Activated B cell treated with CpG ODN at 0.5 μM for 24 hours (primary cell): ENCODE measurements around the gene ATXN3L. TPM values are rescaled to one million over a fixed set of nuclear protein-coding genes. Genes with fewer than 3 reads are reported as not detected.

Source experiments
- ATAC-seq: fragments of 200-7000 bp; cut with Tn5 transposase; one replicate; pipeline ENCODE4 v1.10.0; 2021; ENCODE audit warnings: low read depth, mild to moderate bottlenecking, moderate library complexity
- CTCF ChIA-PET: fragments of 350-600 bp; sonication (Branson Sonifier 250); formaldehyde crosslinking; loops from one replicate; lab custom pipeline; 2021; ENCODE audit warnings: antibody characterized with exemption; lab: Charles Lee
- POLR2A ChIA-PET: fragments of 350-600 bp; sonication (Branson Sonifier 250); formaldehyde crosslinking; loops from one replicate; lab custom pipeline; 2021; ENCODE audit warnings: antibody characterized with exemption; lab: Charles Lee
- DNase-seq: peaks from one replicate; pipeline ENCODE4 v3.0.0; 2022
- H3K27ac Mint-ChIP-seq: one replicate; pipeline ENCODE4 v1.8.0; 2020; ENCODE audit warnings: mixed read lengths
- H3K27me3 Mint-ChIP-seq: one replicate; pipeline ENCODE4 v1.8.0; 2021; ENCODE audit warnings: mixed read lengths
- H3K36me3 Mint-ChIP-seq: one replicate; pipeline ENCODE4 v1.8.0; 2021; ENCODE audit warnings: low read depth, mixed read lengths
- H3K4me1 Mint-ChIP-seq: one replicate; pipeline ENCODE4 v1.8.0; 2021; ENCODE audit warnings: mixed read lengths
- H3K4me3 Mint-ChIP-seq: one replicate; pipeline ENCODE4 v1.8.0; 2020; ENCODE audit warnings: mild to moderate bottlenecking, mixed read lengths
- H3K9me3 Mint-ChIP-seq: one replicate; pipeline ENCODE4 v1.8.0; 2020; ENCODE audit warnings: mixed read lengths
- CTCF ChIP-seq: fragments of 200-600 bp; IDR thresholded peaks from one replicate; pipeline ENCODE4 v1.8.0; 2022; ENCODE audit warnings: antibody characterized with exemption, mild to moderate bottlenecking
- intact Hi-C: fragments of 100-400 bp; cut with micrococcal nuclease; formaldehyde crosslinking; loops from one replicate; pipeline ENCODE4 v1.15.1; 2024
- total RNA-seq: library from RNA; stranded (reverse); gene quantifications from 2 replicates; pipeline ENCODE4 v1.2.3, GENCODE V29; 2022

ATXN3L gene
- total RNA-seq, 1 donor from 2014 or later = not detected

- Mint-ChIP-seq H3K27ac (no peak overlapping the region), H3K36me3 (no peaks in the 10 kb centered on the region), H3K4me3 (no peak overlapping the region), H3K4me1 (peaks cover 2% of the 10 kb centered on the region), H3K9me3 (no peaks in the 10 kb centered on the region), H3K27me3 (no peaks in the 10 kb centered on the region)
- intact Hi-C loops = no loop called here
- ATAC-seq (no peak), DNase-seq (no peak)
- no peak for TF ChIP-seq CTCF
- POLR2A ChIA-PET = no interaction called here
- CTCF ChIA-PET = no interaction called here
These were observed 42.9 kb downstream of the ATXN3L start for GRCh38 chrX:13276991-13277390.

GRCh38 chrX:13275031-13275430 is 44.8 kb downstream of the ATXN3L start:
- no peak for TF ChIP-seq CTCF
- intact Hi-C loops = no loop called here

GRCh38 chrX:13272426-13272825 is 47.4 kb downstream of the ATXN3L start:
- ChIA-PET CTCF (no interaction called here), POLR2A (no interaction called here)
- Mint-ChIP-seq H3K9me3 (no peaks in the 10 kb centered on the region), H3K27ac (no peak overlapping the region), H3K36me3 (no peaks in the 10 kb centered on the region), H3K4me3 (no peak overlapping the region), H3K27me3 (no peaks in the 10 kb centered on the region), H3K4me1 (peaks cover 2% of the 10 kb centered on the region)
- TF ChIP-seq CTCF = no peak
- intact Hi-C loops = no loop called here
- DNase-seq = no peak
- no peak for ATAC-seq

More at GRCh38 chrX:13275031-13275430, 44.8 kb downstream of the ATXN3L start:
- ATAC-seq = no peak
- H3K4me1 Mint-ChIP-seq = peaks cover 2% of the 10 kb centered on the region
- no peak overlapping the region for H3K27ac Mint-ChIP-seq
- no peaks in the 10 kb centered on the region for H3K36me3 Mint-ChIP-seq
- H3K9me3 Mint-ChIP-seq = no peaks in the 10 kb centered on the region
- no peak overlapping the region for H3K4me3 Mint-ChIP-seq
- no peak for DNase-seq
- H3K27me3 Mint-ChIP-seq = no peaks in the 10 kb centered on the region
- ChIA-PET POLR2A (no interaction called here), CTCF (no interaction called here)

- DNase-seq = no peak
- Mint-ChIP-seq H3K9me3 (no peaks in the 10 kb centered on the region), H3K27ac (no peak overlapping the region), H3K27me3 (no peaks in the 10 kb centered on the region), H3K4me3 (no peak overlapping the region), H3K4me1 (peaks cover 2% of the 10 kb centered on the region), H3K36me3 (no peaks in the 10 kb centered on the region)
- no peak for TF ChIP-seq CTCF
- POLR2A ChIA-PET = no interaction called here
- CTCF ChIA-PET = no interaction called here
- no peak for ATAC-seq
- intact Hi-C loops = no loop called here
These were observed 48.3 kb downstream of the ATXN3L start for GRCh38 chrX:13271511-13271910.

GRCh38 chrX:13270360-13270759 is 49.5 kb downstream of the ATXN3L start:
- ChIA-PET POLR2A (interaction anchor here (0.7 kb wide), 1 partner anchor 96 kb away, joined by 3 read pairs; no protein-coding TSS in a partner anchor), CTCF (no interaction called here)
- ATAC-seq = no peak
- H3K9me3 Mint-ChIP-seq = no peaks in the 10 kb centered on the region
- DNase-seq = no peak
- intact Hi-C loops = no loop called here
- H3K4me1 Mint-ChIP-seq = peaks cover 2% of the 10 kb centered on the region
- H3K36me3 Mint-ChIP-seq = no peaks in the 10 kb centered on the region
- no peaks in the 10 kb centered on the region for H3K27me3 Mint-ChIP-seq
- no peak overlapping the region for H3K4me3 Mint-ChIP-seq
- no peak for TF ChIP-seq CTCF
- no peak overlapping the region for H3K27ac Mint-ChIP-seq
